K562 (cell line): Measurements from ENCODE around the gene EMD. TPM values are rescaled to one million over a fixed set of nuclear protein-coding genes. Genes with fewer than 3 reads are reported as not detected.

ENCODE experiments used
- ATAC-seq: fragments of 200-7000 bp; cut with Tn5 transposase; 3 replicates; pipeline ENCODE4 v1.9.1; 2020; ENCODE audit warnings: moderate library complexity
- BruUV-seq: library from RNA; stranded (reverse); fragments of 400-500 nt; replicated peaks from 2 replicates; lab custom pipeline; 2021; lab: Mats Ljungman, UMichigan
- CTCF ChIA-PET: fragments of 300-600 bp; formaldehyde crosslinking; extraction: SDS; loops from one replicate; lab custom pipeline; 2021; ENCODE audit warnings: low intra/inter-chr PET ratio; lab: Yijun Ruan, JAX
- POLR2A ChIA-PET: fragments of 300-600, 350-650 bp; sonication (Branson Sonifier 250); formaldehyde crosslinking; extraction: SDS; loops from one replicate; lab custom pipeline; 2021; ENCODE audit warnings: antibody characterized with exemption, inconsistent platforms; lab: Yijun Ruan, JAX
- DNase-seq, 4 experiments: peaks; one replicate each; pipeline versions ENCODE4 v3.0.0 to v3.0.0-alpha.2; 2011 to 2018; ENCODE audit warnings: low spot score in 3 of 4, mixed read lengths in 3 of 4; ENCODE audit errors: extremely low read depth in 1 of 4
- FAIRE-seq: peaks from 2 replicates; lab custom pipeline; 2011; peaks lifted over from hg19 to GRCh38; lab: Jason Lieb, UNC
- H2AFZ ChIP-seq: 2 replicates; pipeline ENCODE4 v1.6.0; 2011; ENCODE audit warnings: low read depth, low read length, control low read depth, inconsistent platforms
- H3K27ac ChIP-seq: fragments of 200-600 bp; 3 replicates; pipeline ENCODE4 v1.8.0; 2011; ENCODE audit warnings: low read depth, mild to moderate bottlenecking, control low read depth, inconsistent platforms, low read length, moderate library complexity, mixed read lengths; ENCODE audit errors: extremely low read depth
- H3K27me3 ChIP-seq, 2 experiments: fragments of 300-600 bp in 1 of 2; 2 replicates in 1 of 2; 3 replicates in 1 of 2; pipeline versions ENCODE4 v1.6.0 to v1.8.0; 2011; ENCODE audit warnings: inconsistent platforms in 2 of 2, low read length in 2 of 2, mild to moderate bottlenecking in 1 of 2, mixed read lengths in 1 of 2, moderate library complexity in 1 of 2; ENCODE audit not compliant: control insufficient read depth in 2 of 2, insufficient read depth in 2 of 2
- H3K36me3 ChIP-seq: fragments of 300-600 bp; 3 replicates; pipeline ENCODE4 v1.8.0; 2011; ENCODE audit warnings: mild to moderate bottlenecking, low read length, inconsistent platforms; ENCODE audit not compliant: control insufficient read depth, insufficient read depth
- H3K4me1 ChIP-seq, 2 experiments: fragments of 200-600 bp in 1 of 2; replicated peaks in 1 of 2; 2 replicates in 1 of 2; 3 replicates in 1 of 2; pipeline versions ENCODE4 v1.5.1 to v1.8.0; 2011; ENCODE audit warnings: inconsistent platforms in 2 of 2, low read length in 2 of 2, mild to moderate bottlenecking in 1 of 2, mixed read lengths in 1 of 2, moderate library complexity in 1 of 2; ENCODE audit not compliant: control insufficient read depth in 2 of 2, insufficient read depth in 2 of 2
- H3K4me2 ChIP-seq: 2 replicates; pipeline ENCODE4 v1.6.1; 2011; ENCODE audit warnings: low read length, control low read depth, inconsistent platforms, mixed read lengths; ENCODE audit not compliant: insufficient read depth
- H3K4me3 ChIP-seq: fragments of 200-600 bp; sonication (generic), shearing (Covaris generic); 2 replicates; pipeline ENCODE4 v1.5.1; 2016; ENCODE audit warnings: control low read depth, inconsistent platforms
- H3K79me2 ChIP-seq: fragments of 200-600 bp; 3 replicates; pipeline ENCODE4 v1.8.0; 2011; ENCODE audit warnings: low read length, inconsistent platforms; ENCODE audit not compliant: control insufficient read depth, insufficient read depth
- H3K9ac ChIP-seq, 2 experiments: 2 replicates each; pipeline versions ENCODE4 v1.6.0 to v1.6.1; 2011; ENCODE audit warnings: low read depth in 2 of 2, low read length in 2 of 2, control low read depth in 1 of 2, inconsistent platforms in 1 of 2, mild to moderate bottlenecking in 1 of 2, mixed read lengths in 1 of 2; ENCODE audit not compliant: insufficient read depth in 1 of 2
- H3K9me1 ChIP-seq: one replicate; pipeline ENCODE4 v1.6.0; 2011; ENCODE audit warnings: inconsistent platforms, mild to moderate bottlenecking, low read length, moderate library complexity; ENCODE audit not compliant: control insufficient read depth, insufficient read depth
- H3K9me3 ChIP-seq: replicated peaks from 2 replicates; pipeline ENCODE4 v1.5.1; 2011; ENCODE audit warnings: low read depth, low read length, inconsistent platforms; ENCODE audit not compliant: control insufficient read depth, insufficient read depth
- H4K20me1 ChIP-seq: replicated peaks from 2 replicates; pipeline ENCODE4 v1.6.1; 2011; ENCODE audit warnings: low read length, inconsistent platforms, mixed read lengths; ENCODE audit not compliant: control insufficient read depth, insufficient read depth
- POLR2G ChIP-seq: fragments of 200-400 bp; formaldehyde crosslinking; IDR thresholded peaks from 2 replicates; pipeline ENCODE4 v1.6.1; 2017; ENCODE audit warnings: low read depth, mild to moderate bottlenecking, antibody characterized with exemption, low read length, moderate library complexity
- RBFOX2 ChIP-seq: fragments of 200-400 bp; formaldehyde crosslinking; IDR thresholded peaks from 2 replicates; pipeline ENCODE4 v1.6.1; 2017; ENCODE audit warnings: low read depth, mild to moderate bottlenecking, low read length, moderate library complexity
- ZHX1 ChIP-seq: fragments of 150-350 bp; conservative IDR thresholded peaks from 2 replicates; pipeline ENCODE4 v1.6.1; 2014; ENCODE audit warnings: low read length
- ZNF79 ChIP-seq: fragments of 250-450 bp; sonication (Bioruptor Pico); IDR thresholded peaks from 2 replicates; pipeline ENCODE4 v1.4.0; 2020; ENCODE audit warnings: low read depth, mild to moderate bottlenecking, moderate library complexity
- WGBS: fragments of 100-300 bp; shearing (Covaris generic); methylation state at CpG from one replicate; pipeline ENCODE4 v1.1.6; 2016; ENCODE audit warnings: low coverage, mixed read lengths; ENCODE audit not compliant: insufficient coverage; ENCODE audit errors: missing lambda C conversion rate; 5-methylcytosine and 5-hydroxymethylcytosine counted together
- in situ Hi-C: fragments of 300-500 bp; cut with MboI; formaldehyde crosslinking; loops from 4 replicates; pipeline ENCODE4 v1.15.0; 2018; ENCODE audit warnings: inconsistent platforms, mixed read lengths
- intact Hi-C: fragments of 100-400 bp; cut with micrococcal nuclease; formaldehyde crosslinking; loops from 2 replicates; pipeline ENCODE4 v1.14.2; 2022
- polyA plus RNA-seq, 8 experiments: library from polyadenylated mRNA; depleted of rRNA in 4 of 8; stranded (reverse) in 5 of 8; unstranded in 3 of 8; fragments of >200 nt; fragmentation: Nextera tagmentation in 2 of 8; fragmentation: Illumina TruSeq in 1 of 8; extraction: Ambion mirVana in 2 of 8; extraction: Trizol in 1 of 8; gene quantifications; 2 replicates each; pipeline versions ENCODE4 v1.2.1 to v1.2.3, GENCODE V29; 2011 to 2014; ENCODE audit warnings: inconsistent platforms in 1 of 8, missing spikeins in 1 of 8
- total RNA-seq, 7 experiments: library from RNA; depleted of rRNA in 6 of 7; stranded (reverse); fragments of >200 nt in 6 of 7; fragmentation: Illumina TruSeq in 2 of 7; extraction: Trizol in 2 of 7; gene quantifications; 2 replicates each; pipeline versions ENCODE4 v1.2.1 to v1.2.3, GENCODE V29; 2011 to 2021; ENCODE audit warnings: low replicate concordance in 1 of 7

EMD gene
- total and polyA plus RNA-seq, 9 of the 15 experiments (the other 6 are each of a cell fraction or from before 2014, with no cell fraction given) = 2.3 to 206 (median 61.9) TPM

GRCh38 chrX:154380787-154381186 is 1.7 kb downstream of the EMD start:
- no TSS peak for BruUV-seq
- peaks cover 19% of the 10 kb centered on the region; the same call in 2 of the 3 replicates for H3K36me3 ChIP-seq
- 83% methylated on average over 9 of the region's 14 CpGs for WGBS
- peaks cover 26% of the 10 kb centered on the region for H3K79me2 ChIP-seq
- peak overlapping the region; percentile 30; the same call in 1 of the 3 replicates for H3K27ac ChIP-seq
- H3K4me3 ChIP-seq = peak overlapping the region; percentile 91; the same call in 1 of the 2 replicates
- no peak overlapping the region for H2AFZ ChIP-seq
- DNase-seq (no peak), ATAC-seq (no peak), FAIRE-seq (no peak)
- ChIA-PET POLR2A (interaction anchor here (0.7 kb wide), 1 partner anchor 10 kb away, joined by 5 read pairs; no protein-coding TSS in a partner anchor), CTCF (no interaction called here)
- in situ Hi-C loops = no loop called here
- H3K4me1 ChIP-seq = peaks cover 20 to 49% of the 10 kb centered on the region in 2 experiments
- intact Hi-C loops = no loop called here
- H4K20me1 ChIP-seq = no peaks in the 10 kb centered on the region
- no peaks in the 10 kb centered on the region for H3K9me1 ChIP-seq
- TF ChIP-seq POLR2G (peak; percentile 29; the same call in 1 of the 2 replicates), RBFOX2 (0 out of 2 replicates have a peak, but pooled peaks have one; percentile 46), ZHX1 (no peak), ZNF79 (CRISPR knock-in tag) (no peak)
- no peaks in the 10 kb centered on the region for H3K9me3 ChIP-seq
- H3K9ac ChIP-seq = peak overlapping the region; percentile 95 to 100; a peak in 3 of 4 replicates
- H3K4me2 ChIP-seq = peak overlapping the region; percentile 83
- H3K27me3 ChIP-seq = no peaks in the 10 kb centered on the region
